HepG2 (cell line): ENCODE results near the gene DPEP1. TPM values are rescaled to one million over a fixed set of nuclear protein-coding genes. Genes with fewer than 3 reads are reported as not detected.

Experiments
- BRF2 ChIP-seq: sonication (generic); formaldehyde crosslinking; IDR thresholded peaks from 2 replicates; pipeline ENCODE4 v1.8.1; 2022; ENCODE audit warnings: mild to moderate bottlenecking, missing genetic modification reagents
- ELF3 ChIP-seq: IDR thresholded peaks from 2 replicates; pipeline ENCODE4 v1.6.1; 2016; ENCODE audit warnings: missing genetic modification reagents, missing compliant biosample characterization
- ETV5 ChIP-seq: IDR thresholded peaks from 2 replicates; pipeline ENCODE4 v1.6.1; 2018; ENCODE audit warnings: missing biosample characterization, missing genetic modification reagents, inconsistent platforms, borderline replicate concordance
- HNRNPL ChIP-seq: fragments of 200-400 bp; formaldehyde crosslinking; IDR thresholded peaks from 2 replicates; pipeline ENCODE4 v1.6.1; 2017; ENCODE audit warnings: mild to moderate bottlenecking, low read depth, low read length
- HOXA3 ChIP-seq: sonication (generic); formaldehyde crosslinking; IDR thresholded peaks from 2 replicates; pipeline ENCODE4 v1.5.0; 2020; ENCODE audit warnings: missing genetic modification reagents
- MXD3 ChIP-seq: IDR thresholded peaks from 2 replicates; pipeline ENCODE4 v1.6.1; 2016; ENCODE audit warnings: mild to moderate bottlenecking, missing biosample characterization, missing genetic modification reagents
- MXD4 ChIP-seq: IDR thresholded peaks from 2 replicates; pipeline ENCODE4 v1.6.1; 2016; ENCODE audit warnings: mild to moderate bottlenecking, missing biosample characterization, missing genetic modification reagents
- PHF5A ChIP-seq: IDR thresholded peaks from one replicate; pipeline ENCODE4 v1.6.1; 2018; ENCODE audit warnings: low read depth, missing genetic modification reagents; ENCODE audit not compliant: unreplicated experiment
- RAD21 ChIP-seq: fragments of 450-650 bp; formaldehyde crosslinking; IDR thresholded peaks from 2 replicates; pipeline ENCODE4 v1.5.0; 2020; ENCODE audit warnings: mild to moderate bottlenecking
- RERE ChIP-seq: IDR thresholded peaks from 2 replicates; pipeline ENCODE4 v1.6.1; 2016; ENCODE audit warnings: low read depth, missing genetic modification reagents, missing compliant biosample characterization
- RNF2 ChIP-seq: fragments of 450-650 bp; conservative IDR thresholded peaks from 2 replicates; pipeline ENCODE4 v1.6.1; 2016; ENCODE audit warnings: low read depth
- STAG1 ChIP-seq: sonication (generic); formaldehyde crosslinking; IDR thresholded peaks from 2 replicates; pipeline ENCODE4 v1.4.0; 2020; ENCODE audit warnings: missing genetic modification reagents
- ZFP91 ChIP-seq: sonication (generic); formaldehyde crosslinking; IDR thresholded peaks from 2 replicates; pipeline ENCODE4 v1.9.0; 2022; ENCODE audit warnings: missing genetic modification reagents, mild to moderate bottlenecking, borderline replicate concordance
- ZNF574 ChIP-seq: sonication (generic); formaldehyde crosslinking; IDR thresholded peaks from 2 replicates; pipeline ENCODE4 v1.4.0; 2020; ENCODE audit warnings: missing genetic modification reagents
- ZNF619 ChIP-seq: sonication (generic); formaldehyde crosslinking; IDR thresholded peaks from 2 replicates; pipeline ENCODE4 v1.4.0; 2020; ENCODE audit warnings: mild to moderate bottlenecking, missing genetic modification reagents
- ZNF691 ChIP-seq: sonication (generic); formaldehyde crosslinking; IDR thresholded peaks from 2 replicates; pipeline ENCODE4 v1.4.0; 2020; ENCODE audit warnings: missing genetic modification reagents, low read depth, mild to moderate bottlenecking, borderline replicate concordance
- ZNF883 ChIP-seq: sonication (generic); formaldehyde crosslinking; IDR thresholded peaks from 2 replicates; pipeline ENCODE4 v1.5.1; 2020; ENCODE audit warnings: mild to moderate bottlenecking, missing genetic modification reagents; ENCODE audit errors: not compliant biosample characterization
- polyA plus RNA-seq, 8 experiments: library from polyadenylated mRNA; depleted of rRNA in 3 of 8; stranded (reverse) in 7 of 8; unstranded in 1 of 8; fragments of >200 nt; fragmentation: Illumina TruSeq in 4 of 8; extraction: Trizol in 4 of 8; gene quantifications; 2 replicates each; pipeline versions ENCODE4 v1.2.1 to v1.2.3, GENCODE V29; 2011 to 2016; ENCODE audit warnings: low read depth in 4 of 8, missing spikeins in 1 of 8, mixed read lengths in 1 of 8; ENCODE audit not compliant: insufficient read depth in 1 of 8
- total RNA-seq, 5 experiments: library from RNA; depleted of rRNA; stranded (reverse); fragments of >200 nt; fragmentation: Illumina TruSeq; extraction: Trizol; gene quantifications; 2 replicates each; pipeline ENCODE4 v1.2.3, GENCODE V29; 2016; ENCODE audit warnings: low read depth in 1 of 5

The DPEP1 gene
- total and polyA plus RNA-seq, 2 of the 13 experiments (the other 11 are each of a cell fraction or from before 2014, with no cell fraction given), result 37.6 to 52.2 TPM

GRCh38 chr16:89615596-89616090 lies 2.2 kb downstream of the DPEP1 start (continued):
- TF ChIP-seq STAG1 (CRISPR knock-in tag), result peak; percentile 86
- peak; percentile 54; the same call in 1 of the 2 replicates for TF ChIP-seq HOXA3
- peak; percentile 87; the same call in 1 of the 2 replicates for TF ChIP-seq ZNF691 (CRISPR knock-in tag)
- peak; percentile 57; the same call in 1 of the 2 replicates for TF ChIP-seq ZFP91 (CRISPR knock-in tag)
- peak; percentile 94 for TF ChIP-seq RAD21
- TF ChIP-seq ZNF619 (CRISPR knock-in tag), result no peak; the same call in 1 of the 2 replicates
- no peak for TF ChIP-seq RNF2
- TF ChIP-seq ETV5 (CRISPR knock-in tag), result peak; percentile 19; the same call in 1 of the 2 replicates
- TF ChIP-seq HNRNPL, result no peak
- no peak for TF ChIP-seq ZNF883 (CRISPR knock-in tag)
- TF ChIP-seq PHF5A (CRISPR knock-in tag), result no peak
- TF ChIP-seq MXD4 (CRISPR knock-in tag), result no peak
- no peak for TF ChIP-seq BRF2 (CRISPR knock-in tag)
- peak; percentile 28; the same call in 1 of the 2 replicates for TF ChIP-seq ELF3 (CRISPR knock-in tag)
- peak; percentile 57; the same call in 1 of the 2 replicates for TF ChIP-seq ZNF574 (CRISPR knock-in tag)
- TF ChIP-seq RERE (CRISPR knock-in tag), result no peak
- TF ChIP-seq MXD3 (CRISPR knock-in tag), result 0 out of 2 replicates have a peak, but pooled peaks have one; percentile 42
